Jurkat, Clone E6-1 (cell line): ENCODE results near the gene SUPT3H.
A peak's percentile ranks its signal among the peaks of the same experiment; 100 is the strongest.
"Not testable (repeated sequence)": the region's sequence is repeated elsewhere in the genome, so short reads cannot be mapped to it uniquely, and the experiment has no call there.

Experiments used
- DNase-seq: peaks from one replicate; pipeline ENCODE4 v3.0.0-alpha.2; 2011; ENCODE audit warnings: low read depth, low spot score
- H3K4me3 ChIP-seq: 2 replicates; pipeline ENCODE4 v1.5.1; 2011; ENCODE audit warnings: mild to moderate bottlenecking, low read length, control low read depth, moderate library complexity

Gene SUPT3H

DNA sequence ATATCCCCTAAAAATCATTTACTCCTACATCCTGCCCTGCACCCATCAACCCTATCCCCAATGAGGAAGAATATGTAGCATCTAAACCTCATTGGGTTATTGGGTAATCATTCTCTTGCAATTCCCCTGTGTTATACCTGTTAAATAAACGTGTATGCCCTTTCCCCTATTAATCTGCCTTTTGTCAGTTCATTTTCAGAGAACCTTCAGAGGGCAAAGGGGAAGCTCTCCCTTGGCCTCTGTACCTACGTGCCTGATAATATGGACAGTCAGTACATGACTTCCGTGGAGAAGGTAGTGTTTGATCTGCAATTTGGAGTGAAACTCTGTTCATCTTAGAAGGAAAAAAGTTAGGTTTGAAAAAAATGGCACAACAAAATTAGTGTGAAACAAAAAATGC is 223.1 kb downstream of the SUPT3H start:
- no peak for DNase-seq
- no peak overlapping the region for H3K4me3 ChIP-seq

DNA sequence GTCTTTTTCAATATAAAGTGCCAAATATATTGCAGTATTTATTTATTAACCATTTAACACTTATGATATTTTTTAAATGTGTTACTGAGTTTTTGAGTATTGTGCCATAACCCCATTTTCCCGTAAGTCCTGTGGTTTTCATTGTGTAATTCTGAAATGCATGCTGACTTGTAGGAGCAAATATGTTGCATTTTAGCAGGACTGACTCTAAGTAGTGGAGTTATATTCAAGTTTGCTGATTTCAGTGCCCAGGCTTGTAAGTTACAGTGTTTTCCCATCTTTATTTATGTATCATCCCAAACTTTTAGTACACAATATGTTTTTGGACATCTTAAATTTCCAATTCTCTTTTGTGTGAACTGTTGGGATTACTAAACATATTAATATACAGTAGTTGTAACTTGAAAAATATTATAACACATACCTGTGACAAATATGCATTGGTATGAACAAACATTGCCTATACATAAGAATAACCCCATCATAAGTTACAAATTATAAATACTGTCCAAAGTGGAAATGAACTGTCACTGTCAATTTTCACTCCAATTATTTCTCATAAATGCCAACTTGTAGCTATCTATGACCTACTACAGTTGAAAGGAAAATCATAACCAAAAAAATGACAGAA is 228.9 kb downstream of the SUPT3H start:
- no peak overlapping the region for H3K4me3 ChIP-seq

DNA sequence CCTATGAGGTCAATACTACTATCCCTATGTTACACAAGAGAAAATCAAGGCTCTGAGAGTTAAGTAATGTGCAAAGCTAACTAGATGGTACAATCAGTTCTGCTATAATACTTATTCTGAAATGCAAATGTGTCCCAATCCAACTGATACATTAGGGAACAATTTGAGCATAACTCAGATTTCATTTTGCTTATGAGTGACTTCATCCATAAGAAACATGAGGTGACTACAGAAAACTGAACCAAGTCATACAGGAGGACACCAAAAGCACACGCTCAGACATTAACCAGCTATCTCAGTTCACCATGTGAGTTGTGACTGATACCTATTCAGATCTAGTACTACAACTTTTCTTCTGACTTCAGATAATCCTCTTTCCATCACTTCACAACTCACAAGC is 229.5 kb downstream of the SUPT3H start:
- no peak overlapping the region for H3K4me3 ChIP-seq
- DNase-seq: no peak

More for the DNA sequence above, 228.9 kb downstream of the SUPT3H start:
- no peak for DNase-seq

DNA sequence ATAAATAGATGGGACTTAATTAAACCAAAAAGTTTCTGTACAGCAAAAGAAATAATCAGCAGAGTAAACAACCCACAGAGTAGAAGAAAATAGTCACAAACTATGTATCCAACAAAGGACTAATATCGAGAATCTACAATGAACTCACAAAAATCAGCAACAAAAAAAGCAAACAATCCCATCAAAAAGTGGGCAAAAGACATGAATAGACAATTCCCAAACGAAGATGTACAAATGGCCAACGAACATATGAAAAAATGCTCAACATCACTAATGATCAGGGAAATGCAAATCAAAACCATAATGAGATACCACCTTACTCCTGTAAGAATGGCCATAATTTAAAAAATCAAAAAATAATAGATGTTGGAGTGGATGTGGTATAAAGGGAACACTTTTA is 232.1 kb downstream of the SUPT3H start:
- H3K4me3 ChIP-seq: not testable (repeated sequence)

DNA sequence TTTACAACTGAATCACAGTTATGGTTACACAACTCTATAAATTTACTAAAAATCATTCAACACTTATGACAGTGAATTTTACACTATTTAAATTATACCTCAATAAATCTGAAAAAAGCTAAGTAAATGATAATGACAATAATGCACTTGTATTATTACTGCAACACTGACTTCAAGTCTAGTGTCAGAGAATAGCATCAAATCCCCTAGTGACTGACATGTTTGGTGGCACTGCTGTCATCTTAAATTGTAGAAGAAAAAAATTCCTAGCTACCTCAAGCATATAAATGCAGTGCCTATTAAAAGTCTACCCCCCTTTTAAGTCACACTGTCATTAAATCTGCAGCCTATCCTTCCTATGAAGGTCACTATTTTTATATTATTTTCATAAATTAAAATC is 239.0 kb downstream of the SUPT3H start:
- no peak overlapping the region for H3K4me3 ChIP-seq
- DNase-seq: no peak

More for the DNA sequence above, 232.1 kb downstream of the SUPT3H start:
- DNase-seq: not testable (repeated sequence)

DNA sequence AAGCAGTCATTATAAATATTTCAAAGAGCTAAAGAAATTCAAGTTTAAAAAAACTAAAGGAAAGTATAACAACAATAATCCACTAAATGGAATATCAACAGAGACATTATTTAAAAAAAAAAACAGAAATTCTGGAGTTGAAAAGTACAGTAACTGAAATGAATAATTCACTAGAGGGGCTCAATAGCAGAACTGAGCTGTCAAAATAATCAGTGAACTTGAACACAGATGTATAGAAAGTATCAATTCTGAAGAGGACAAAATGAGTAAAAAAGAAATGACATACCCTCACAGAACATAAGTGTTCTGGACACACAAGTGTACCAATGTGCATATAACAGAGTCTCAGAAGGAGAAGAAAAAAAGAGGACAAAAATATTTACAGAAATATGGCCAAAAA is 241.2 kb downstream of the SUPT3H start:
- H3K4me3 ChIP-seq: no peak overlapping the region
- no peak for DNase-seq

DNA sequence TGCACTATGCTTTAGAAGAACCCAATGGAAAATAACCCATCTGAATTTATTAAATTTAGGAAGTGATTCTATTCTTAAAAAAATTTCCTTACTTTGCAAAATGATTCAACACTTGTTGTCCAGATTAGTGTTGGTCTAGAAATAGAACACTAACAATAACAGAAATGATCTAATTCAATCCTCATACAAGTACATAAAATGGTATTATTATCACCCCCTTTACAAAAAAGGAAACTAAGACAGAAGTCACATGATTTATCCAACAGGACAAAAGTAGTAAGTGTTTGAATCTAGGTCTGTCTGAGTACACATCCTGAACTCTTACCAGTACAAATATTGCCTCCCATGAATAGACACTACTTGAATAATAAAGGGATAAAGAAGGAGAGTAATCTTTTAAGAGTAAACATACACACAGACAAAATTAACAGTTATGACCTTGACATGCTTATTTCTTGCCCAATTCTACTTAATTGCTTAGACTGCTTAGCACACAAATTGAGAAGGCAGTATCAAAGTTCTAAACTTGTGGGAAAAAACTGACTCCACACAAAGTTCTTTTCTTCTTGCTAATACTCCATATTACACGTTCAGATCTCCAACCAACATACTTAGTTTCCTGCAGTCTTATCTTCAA is 245.0 kb downstream of the SUPT3H start:
- no peak overlapping the region for H3K4me3 ChIP-seq
- no peak for DNase-seq

DNA sequence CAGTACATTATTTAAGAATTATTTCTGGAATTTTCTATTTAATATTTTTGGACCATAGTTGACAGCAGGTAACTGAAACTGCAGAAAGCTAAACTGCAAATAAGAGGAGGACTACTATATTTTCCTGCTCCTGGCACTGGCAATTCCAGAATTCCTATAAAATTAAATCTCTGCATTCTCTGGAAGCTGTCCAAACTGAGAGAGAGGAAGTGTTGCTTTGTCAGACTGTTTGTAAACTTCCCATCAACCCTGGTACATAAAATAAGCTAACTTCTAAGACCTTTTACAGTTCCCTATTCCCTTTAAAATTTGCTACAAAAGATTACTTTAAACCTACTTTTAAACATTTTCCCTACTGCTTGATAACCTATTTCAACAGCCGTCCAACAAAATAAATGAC is 245.7 kb downstream of the SUPT3H start:
- no peak for DNase-seq
- H3K4me3 ChIP-seq: no peak overlapping the region

DNA sequence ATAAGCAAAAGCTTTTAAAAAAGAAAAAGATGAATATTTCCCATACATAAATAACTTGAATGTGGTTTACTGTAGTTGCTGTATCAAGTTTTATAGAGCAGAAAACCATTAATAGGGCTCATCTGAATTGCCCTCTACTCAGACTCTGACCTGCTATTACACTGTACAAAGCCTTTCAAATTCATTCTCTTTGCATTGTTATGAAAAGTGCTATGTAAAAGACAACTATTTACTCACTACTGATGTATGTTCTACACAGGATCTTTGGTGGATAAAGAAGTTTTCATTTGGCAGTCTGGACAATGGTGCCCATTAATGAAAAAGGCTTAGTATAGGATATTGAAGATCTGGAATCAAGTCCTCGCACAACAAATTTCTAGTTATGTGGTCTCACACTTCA is 248.7 kb downstream of the SUPT3H start:
- no peak overlapping the region for H3K4me3 ChIP-seq
- no peak for DNase-seq

DNA sequence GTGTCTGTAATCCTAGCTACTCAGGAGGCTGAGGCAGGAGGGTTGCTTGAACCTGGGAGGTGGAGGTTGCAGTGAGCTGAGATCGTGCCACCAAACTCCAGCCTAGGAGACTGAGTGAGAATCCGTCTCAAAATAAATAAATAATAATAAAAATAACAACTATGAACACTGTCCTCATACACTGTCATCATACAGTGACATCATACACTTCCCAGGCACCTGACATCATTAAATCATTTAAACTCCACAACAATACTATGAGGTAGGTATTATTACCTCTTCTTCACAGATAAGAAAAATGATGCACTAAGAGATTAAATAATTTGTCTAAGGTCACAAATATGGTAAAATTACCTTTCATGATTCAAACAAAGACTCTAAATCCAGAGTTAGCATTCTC is 250.5 kb downstream of the SUPT3H start:
- DNase-seq: no peak
- no peak overlapping the region for H3K4me3 ChIP-seq

DNA sequence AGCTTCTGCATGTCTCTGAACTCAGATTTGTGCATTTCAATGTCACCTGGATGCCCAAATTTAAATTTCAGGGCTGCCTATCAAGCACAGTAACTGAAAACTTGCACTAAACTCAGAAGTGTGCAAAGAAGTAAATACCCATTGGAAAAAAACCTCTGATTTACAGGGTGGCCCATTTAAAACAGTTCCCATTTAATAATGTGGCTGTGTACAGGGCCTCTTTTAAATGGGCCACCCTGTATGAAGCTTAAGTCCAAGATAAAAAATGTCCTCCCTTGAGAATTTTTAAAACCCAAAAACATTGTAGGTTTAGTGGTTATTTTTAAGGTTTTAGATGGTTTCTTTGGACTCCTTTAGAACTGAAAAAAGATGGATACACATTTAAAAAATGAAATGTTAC is 251.7 kb downstream of the SUPT3H start:
- DNase-seq: no peak
- no peak overlapping the region for H3K4me3 ChIP-seq

DNA sequence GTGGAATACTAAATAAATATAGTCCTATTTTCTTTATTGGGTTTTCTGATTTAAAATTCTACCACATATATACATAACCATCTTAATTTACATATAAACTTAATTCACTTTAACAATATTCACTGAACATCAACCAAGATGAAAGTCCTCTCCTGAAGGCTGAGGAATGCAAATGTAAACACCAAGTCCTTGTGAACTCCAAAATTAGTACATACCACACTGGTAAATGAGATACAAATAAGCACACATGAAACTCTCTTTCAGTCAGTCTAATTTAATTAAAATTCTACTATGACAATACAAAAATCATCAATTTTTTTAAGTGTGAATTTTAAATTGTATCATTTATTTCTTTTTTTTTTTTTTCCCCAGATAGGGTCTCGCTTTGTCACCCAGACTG is 254.7 kb downstream of the SUPT3H start:
- DNase-seq: no peak
- H3K4me3 ChIP-seq: no peak overlapping the region

DNA sequence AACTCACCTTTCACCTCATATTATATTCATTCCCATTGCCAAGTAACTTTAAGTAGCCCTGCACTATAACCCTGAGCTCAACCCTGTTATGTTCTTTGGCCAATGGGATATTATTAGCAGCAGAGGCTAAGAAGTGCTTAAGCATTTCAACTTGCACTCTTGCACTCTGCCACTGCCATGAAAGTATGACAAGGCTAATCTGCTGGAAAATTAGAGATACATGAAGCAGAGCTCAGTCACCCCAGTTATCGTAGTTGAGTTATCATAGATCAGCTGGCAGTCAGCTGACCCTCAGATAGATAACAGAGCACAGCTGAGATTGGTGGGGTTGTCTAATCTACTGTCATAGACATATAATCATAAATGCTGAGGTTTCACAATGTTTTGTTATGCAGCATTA is 259.0 kb downstream of the SUPT3H start:
- H3K4me3 ChIP-seq: no peak overlapping the region
- DNase-seq: no peak

DNA sequence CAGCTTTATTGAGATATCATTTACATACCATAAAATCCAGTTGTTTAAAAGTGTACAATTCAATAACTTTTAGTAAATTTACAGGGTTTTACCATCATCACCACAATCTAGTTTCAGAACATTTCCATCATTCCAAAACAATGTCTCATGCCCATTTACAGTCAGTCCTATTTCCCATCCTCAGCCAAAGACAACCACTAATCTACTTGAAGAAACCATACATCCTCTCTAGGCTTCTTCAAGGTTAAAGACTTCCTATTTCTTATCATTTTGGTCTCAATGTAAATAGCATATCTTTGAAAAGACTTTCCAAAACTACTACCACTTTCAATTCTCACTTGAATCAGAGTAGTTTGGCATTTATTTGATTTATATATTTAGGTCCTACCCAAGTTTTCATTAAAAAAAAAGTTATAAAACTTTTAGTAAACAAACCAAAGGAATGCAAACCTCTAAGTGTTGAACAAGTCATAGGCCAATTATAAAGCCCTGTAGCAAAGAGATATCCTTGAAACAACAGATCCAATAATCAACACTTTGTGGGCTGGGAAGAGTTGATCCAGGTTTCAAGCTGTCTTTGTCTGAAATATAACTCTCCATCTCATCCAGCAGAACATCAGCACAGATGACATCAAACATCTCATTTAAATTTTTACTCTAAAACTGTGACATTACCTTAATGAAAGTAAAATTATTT is 260.9 kb downstream of the SUPT3H start:
- H3K4me3 ChIP-seq: no peak overlapping the region
- DNase-seq: peak; percentile 51

DNA sequence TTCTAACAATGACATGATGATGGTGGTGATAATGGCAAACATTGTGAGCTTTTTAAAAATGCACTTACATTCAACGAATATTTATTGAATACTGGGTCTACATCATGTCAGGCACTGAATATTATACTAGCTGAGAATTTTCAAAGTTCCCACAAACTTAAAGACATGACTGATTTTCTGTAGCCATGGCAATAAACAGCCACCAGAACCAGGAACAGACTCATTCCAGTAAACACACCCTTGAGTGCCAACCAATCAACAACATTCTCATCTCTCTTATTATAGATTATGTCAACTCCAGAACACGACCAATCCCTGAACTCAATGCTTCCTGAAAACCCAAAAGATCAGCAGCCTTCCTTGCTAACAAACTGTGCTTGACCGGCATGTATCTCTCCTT is 262.0 kb downstream of the SUPT3H start:
- DNase-seq: no peak
- H3K4me3 ChIP-seq: no peak overlapping the region

DNA sequence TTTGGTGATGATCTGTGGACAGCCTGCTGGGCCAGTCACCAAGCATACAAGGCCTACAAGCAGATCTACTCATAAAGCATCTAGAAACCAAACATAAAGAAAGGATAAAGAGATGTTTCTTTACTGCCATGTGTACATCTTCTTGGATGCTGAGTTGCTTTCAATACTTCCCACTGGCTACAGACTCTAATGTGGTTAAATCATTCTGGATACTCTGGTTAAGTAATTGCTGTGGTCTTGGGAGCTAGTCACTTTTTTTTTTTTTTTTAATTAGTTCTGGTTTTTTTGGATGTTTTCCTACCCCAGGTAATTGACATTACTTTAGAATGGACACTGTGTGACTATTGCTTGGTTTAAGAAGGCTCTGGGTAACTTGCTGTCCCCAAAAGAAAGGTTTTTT is 265.0 kb downstream of the SUPT3H start:
- H3K4me3 ChIP-seq: no peak overlapping the region
- DNase-seq: no peak

DNA sequence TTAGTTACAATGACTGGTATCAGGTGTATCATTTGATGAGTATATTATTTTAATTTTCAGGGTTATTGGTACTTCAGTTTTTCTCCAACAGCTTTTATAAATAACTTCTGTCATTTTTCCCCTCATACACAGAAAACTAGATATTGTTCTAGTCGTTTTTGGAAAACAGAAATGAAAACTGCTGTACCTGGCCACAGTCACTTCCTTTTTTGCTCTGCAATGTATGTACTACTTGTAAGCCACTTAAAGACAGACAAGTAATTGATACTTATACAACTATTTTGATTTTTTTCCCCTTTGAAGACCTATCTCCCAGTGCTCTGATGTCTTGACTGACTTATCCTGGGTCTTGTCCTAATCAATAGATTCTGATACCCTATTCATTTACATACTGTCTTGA is 268.2 kb downstream of the SUPT3H start:
- no peak overlapping the region for H3K4me3 ChIP-seq

DNA sequence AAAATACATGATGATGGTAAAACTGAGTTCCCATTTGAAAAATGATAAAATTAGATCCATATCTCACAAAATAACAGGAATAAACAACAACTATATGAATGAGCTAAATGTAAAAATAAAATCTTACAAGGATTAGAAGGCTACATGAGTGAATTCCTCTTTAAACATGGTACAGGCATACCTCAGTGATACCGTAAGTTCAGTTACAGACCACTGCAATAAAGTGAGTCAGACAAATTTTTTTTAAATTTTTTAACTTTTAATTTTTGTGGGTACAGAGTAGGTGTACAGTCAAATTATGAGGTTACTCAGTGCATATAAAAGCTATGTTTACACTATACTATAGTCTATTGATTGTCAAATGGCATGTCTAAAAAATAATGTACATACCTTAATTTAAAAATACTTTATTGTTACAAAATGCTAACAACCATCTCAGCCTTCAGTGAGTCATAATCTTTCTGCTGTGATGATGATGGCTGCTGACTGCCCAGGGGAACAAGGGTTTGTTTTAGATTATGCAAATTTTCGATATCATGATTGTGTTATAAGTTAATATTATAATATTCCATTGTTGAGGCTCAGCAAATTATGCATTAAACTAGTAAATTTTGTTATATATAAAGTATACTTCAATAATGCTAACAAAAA is 272.4 kb downstream of the SUPT3H start:
- no peak for DNase-seq
- no peak overlapping the region for H3K4me3 ChIP-seq

More for the DNA sequence above, 268.2 kb downstream of the SUPT3H start:
- DNase-seq: peak; percentile 8

DNA sequence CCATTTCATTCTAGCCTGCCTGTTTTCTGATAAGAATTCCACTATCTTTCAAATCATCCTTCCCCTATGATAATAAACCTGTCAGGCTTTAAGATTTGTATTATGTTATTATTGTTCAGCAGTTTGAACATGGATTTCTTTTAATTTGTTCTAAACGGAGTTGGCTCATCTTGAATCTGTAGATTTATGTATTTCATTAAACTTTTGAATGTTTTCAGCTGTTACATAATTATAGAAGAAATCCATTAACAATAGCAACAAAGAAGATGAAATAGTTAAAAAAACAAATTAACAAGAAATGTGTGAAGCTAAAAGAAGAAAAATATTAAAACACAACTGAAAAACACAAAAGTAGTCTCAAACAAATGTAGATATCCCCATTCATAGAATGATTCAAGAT is 273.3 kb downstream of the SUPT3H start:
- H3K4me3 ChIP-seq: no peak overlapping the region
- DNase-seq: no peak

DNA sequence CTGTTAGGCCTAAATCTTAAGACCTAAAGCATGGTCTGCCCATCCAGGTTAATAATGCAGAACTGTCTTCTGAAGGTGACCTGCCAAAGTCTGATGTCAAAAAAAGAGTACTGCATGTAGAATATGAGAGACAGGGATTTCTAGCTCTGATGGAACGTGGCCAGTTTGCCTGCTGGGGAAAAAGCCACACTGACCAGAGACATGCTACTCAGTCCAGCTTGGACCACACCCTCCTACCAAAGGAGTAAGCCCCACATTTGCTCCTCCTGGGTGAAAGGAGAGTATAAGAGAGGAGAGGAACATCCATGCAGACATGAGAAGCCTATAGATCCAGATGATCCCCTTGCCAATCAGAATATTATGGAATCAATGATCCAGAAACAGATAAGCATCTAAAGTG is 279.5 kb downstream of the SUPT3H start:
- DNase-seq: no peak
- no peak overlapping the region for H3K4me3 ChIP-seq
